Heart left ventricle (tissue), 13 donors: ENCODE measurements around the gene DAPK2.

Experiments
- POLR2A ChIP-seq, 2 donors: fragments of 450-650 bp; IDR thresholded peaks; one replicate each; pipeline ENCODE4 v1.6.1; 2017; ENCODE audit warnings: antibody characterized with exemption in 2 of 2, mild to moderate bottlenecking in 2 of 2, moderate library complexity in 2 of 2
- TF ChIP-seq, protein P1 (sequence below), 12 donors: fragments of 200-600 bp; sonication (generic) in 4 of 12; IDR thresholded peaks; one replicate each; pipeline versions ENCODE4 v1.5.0 to v1.8.0; 2018 to 2022; ENCODE audit warnings: antibody characterized with exemption in 12 of 12, mild to moderate bottlenecking in 5 of 12
- donor health status: ischemic (EF 13 %, LVEDD 7.1; RV severe dilation, severe dysfunction).
- donor health status: DM: no; HTN: yes; CAD: no.
- donor health status: DM: no; HTN: no; CAD: no.
- donor health status: ischemic (EF 25% LVEDD 6.9; RV normal size, moderate dysfunction).
- donor health status: ischemic (EF 25% LVEDD 5.7; RV mildly dilated, moderate dysfunction).
- donor health status: ischemic (EF 35%, LVEDD 5.7; RV mildly dilated, moderate dysfunction).
- donor health status: nonischemic (EF 11% LVEDD 7.7; RV severe dilation, severe dysfunction).
- donor health status: DM: yes; HTN: yes; CAD: no.
- donor health status: PGD.
- donor health status: ischemic (EF 29% LVEDD 5.4; RV normal size, mild dysfunction).
- donor health status: nonischemic (EF 23%, LVEDD 6.1; RV moderate dilation, normal function).

DNA sequence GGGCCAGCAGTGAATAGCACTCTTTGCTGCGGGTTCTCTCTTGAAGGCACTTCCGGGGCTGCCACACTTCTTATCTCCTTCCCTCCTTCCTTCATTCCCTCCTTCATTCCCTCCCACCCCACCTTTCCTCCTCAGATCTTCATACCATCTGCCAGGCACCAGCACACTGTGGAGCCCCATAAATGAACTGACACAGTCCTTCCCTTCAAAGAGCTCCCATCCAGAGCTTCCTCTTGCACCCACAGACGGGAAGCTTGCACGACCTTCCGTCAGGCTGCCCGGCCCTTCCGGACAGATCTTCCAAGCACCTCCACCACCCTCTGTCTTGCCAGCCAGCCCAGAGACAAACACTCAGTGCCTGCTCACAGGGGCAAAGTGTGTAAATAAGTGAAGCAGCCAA lies 147.1 kb downstream of the DAPK2 start:
- TF ChIP-seq, protein P1, sequence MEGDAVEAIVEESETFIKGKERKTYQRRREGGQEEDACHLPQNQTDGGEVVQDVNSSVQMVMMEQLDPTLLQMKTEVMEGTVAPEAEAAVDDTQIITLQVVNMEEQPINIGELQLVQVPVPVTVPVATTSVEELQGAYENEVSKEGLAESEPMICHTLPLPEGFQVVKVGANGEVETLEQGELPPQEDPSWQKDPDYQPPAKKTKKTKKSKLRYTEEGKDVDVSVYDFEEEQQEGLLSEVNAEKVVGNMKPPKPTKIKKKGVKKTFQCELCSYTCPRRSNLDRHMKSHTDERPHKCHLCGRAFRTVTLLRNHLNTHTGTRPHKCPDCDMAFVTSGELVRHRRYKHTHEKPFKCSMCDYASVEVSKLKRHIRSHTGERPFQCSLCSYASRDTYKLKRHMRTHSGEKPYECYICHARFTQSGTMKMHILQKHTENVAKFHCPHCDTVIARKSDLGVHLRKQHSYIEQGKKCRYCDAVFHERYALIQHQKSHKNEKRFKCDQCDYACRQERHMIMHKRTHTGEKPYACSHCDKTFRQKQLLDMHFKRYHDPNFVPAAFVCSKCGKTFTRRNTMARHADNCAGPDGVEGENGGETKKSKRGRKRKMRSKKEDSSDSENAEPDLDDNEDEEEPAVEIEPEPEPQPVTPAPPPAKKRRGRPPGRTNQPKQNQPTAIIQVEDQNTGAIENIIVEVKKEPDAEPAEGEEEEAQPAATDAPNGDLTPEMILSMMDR (IDR thresholded peaks at IDR 0.05) = no peak
- no peak for TF ChIP-seq POLR2A (IDR thresholded peaks at IDR 0.05)
